ENCODE data around the gene RBMX2.
"Not testable (repeated sequence)": the region's sequence is repeated elsewhere in the genome, so short reads cannot be mapped to it uniquely, and the experiment has no call there.

GRCh38 chrX:130437996-130438395 is 36.2 kb downstream of the RBMX2 start:
- not testable (repeated sequence) for TF ChIP-seq CTCF, POLR2A (IDR thresholded peaks at IDR 0.05)

Data from heart left ventricle (tissue), 13 donors.